Adrenal gland (tissue), 12 donors: ENCODE results near the gene ZDHHC11B. TPM values are rescaled to one million over a fixed set of nuclear protein-coding genes. Genes with fewer than 3 reads are reported as not detected.
"Not testable (repeated sequence)": the region's sequence is repeated elsewhere in the genome, so short reads cannot be mapped to it uniquely, and the experiment has no call there.

Experiments
- DNase-seq, 7 donors: peaks; one replicate each; pipeline ENCODE4 v3.0.0-alpha.2; 2019 to 2020
- H3K27ac ChIP-seq, 5 donors: fragments of 200-600 bp; sonication (generic) in 4 of 5; 1 replicate in 3 of 5; 2 replicates in 2 of 5; pipeline versions ENCODE4 v1.5.1 to v1.8.0; 2016 to 2020; ENCODE audit warnings: mild to moderate bottlenecking in 1 of 5
- H3K27me3 ChIP-seq: fragments of 200-600 bp; 2 replicates; pipeline ENCODE4 v1.8.0; 2021
- H3K36me3 ChIP-seq, 2 donors: fragments of 200-600 bp; replicated peaks in 1 of 2; 1 replicate in 1 of 2; 2 replicates in 1 of 2; pipeline versions ENCODE4 v1.5.1 to v1.8.0; 2018 to 2022
- H3K4me1 ChIP-seq, 2 donors: fragments of 200-600 bp; replicated peaks in 1 of 2; 1 replicate in 1 of 2; 2 replicates in 1 of 2; pipeline versions ENCODE4 v1.5.1 to v1.8.0; 2018 to 2021
- H3K4me3 ChIP-seq, 4 donors: fragments of 200-600 bp; sonication (generic) in 3 of 4; one replicate each; pipeline ENCODE4 v1.5.1; 2016 to 2018
- H3K9me3 ChIP-seq, 3 donors: fragments of 200-600 bp; sonication (generic) in 1 of 3; replicated peaks in 1 of 3; 1 replicate in 2 of 3; 2 replicates in 1 of 3; pipeline versions ENCODE4 v1.5.1 to v1.8.0; 2016 to 2021
- CTCF ChIP-seq, 6 experiments: fragments of 450-650 bp in 4 of 6; fragments of 200-600 bp in 2 of 6; sonication (generic) in 1 of 6; IDR thresholded peaks; 1 replicate in 5 of 6; 2 replicates in 1 of 6; pipeline versions ENCODE4 v1.5.1 to v1.8.0; 2016 to 2021; ENCODE audit warnings: antibody characterized with exemption in 6 of 6, mild to moderate bottlenecking in 2 of 6, moderate library complexity in 1 of 6
- POLR2A ChIP-seq, 2 donors: fragments of 450-650 bp; IDR thresholded peaks; one replicate each; pipeline ENCODE4 v1.6.1; 2017; ENCODE audit warnings: antibody characterized with exemption in 2 of 2, mild to moderate bottlenecking in 2 of 2, moderate library complexity in 1 of 2
- WGBS, 4 donors: extraction: QIAGEN DNeasy Blood & Tissue Kit in 2 of 4; methylation state at CpG; one replicate each; pipeline versions ENCODE4 v1.1.5 to v1.1.7; 2013 to 2017; 5-methylcytosine and 5-hydroxymethylcytosine counted together
- intact Hi-C, 2 donors: fragments of 100-400 bp; cut with DNase I; formaldehyde crosslinking; loops; one replicate each; pipeline versions ENCODE4 v1.14.1 to v1.15.0; 2022 to 2023
- polyA plus RNA-seq, 3 donors: library from polyadenylated mRNA; stranded (reverse); fragments of 200-250 nt in 2 of 3; fragments of 350-450 nt in 1 of 3; fragmentation: Illumina TruSeq in 1 of 3; extraction: RNeasy Lipid Tissue Mini Kit (QIAGEN cat#74804) in 1 of 3; gene quantifications; one replicate each; pipeline ENCODE4 v1.2.3, GENCODE V29; 2013 to 2014
- total RNA-seq, 9 donors: library from RNA; depleted of rRNA in 4 of 9; stranded (reverse); fragments of >200 nt in 4 of 9; fragments of 120-200 nt in 1 of 9; fragmentation: NEBNext Ultra II Directional in 1 of 9; extraction: Animal tissue kit (Norgen Biotek cat#: 25700) in 1 of 9; gene quantifications; one replicate each; pipeline versions ENCODE4 v1.1.0 to v1.2.4, GENCODE V29; 2013 to 2023
- donor health status: healthy with polysubstance abuse.
- donor health status: Bipolar disorder and iron deficiency.
- donor health status: DM: yes; HTN: yes; CAD: no.
- donor health status: DM: no; HTN: no; CAD: no.
- donor health status: DM: no; HTN: no; CAD: no.
- donor health status: DM: yes; HTN: yes; CAD: no.

ZDHHC11B gene
- total and polyA plus RNA-seq, 12 donors, result 0.64 to 7.8 (median 1.5) TPM; not detected in 2

GRCh38 chr5:776862-777711 lies 7.4 kb downstream of the ZDHHC11B start:
- Histone ChIP-seq H3K27ac (no peak overlapping the region), H3K4me1 (no peaks in the 10 kb centered on the region), H3K27me3 (peaks cover 4% of the 10 kb centered on the region), H3K9me3 (no peaks in the 10 kb centered on the region), H3K36me3 (no peaks in the 10 kb centered on the region), H3K4me3 (no peak overlapping the region)
- TF ChIP-seq POLR2A (IDR thresholded peaks at IDR 0.05) (no peak), CTCF (IDR thresholded peaks at IDR 0.05) (no peak)
- DNase-seq, result no peak
- WGBS, 4 donors, result 71 to 78% (median 73%) methylated on average over 42 of the region's 42 CpGs
- intact Hi-C loops, result loop anchor here in 1 of 2 donors (10.0 kb wide), 1 partner anchor 92 kb away; no protein-coding TSS in a partner anchor

GRCh38 chr5:775961-776861 lies 8.3 kb downstream of the ZDHHC11B start:
- intact Hi-C loops, result loop anchor here in 1 of 2 donors (10.0 kb wide), 1 partner anchor 91 kb away; no protein-coding TSS in a partner anchor
- Histone ChIP-seq H3K4me1 (no peaks in the 10 kb centered on the region), H3K27ac (no peak overlapping the region), H3K27me3 (peaks cover 4% of the 10 kb centered on the region), H3K9me3 (no peaks in the 10 kb centered on the region), H3K4me3 (no peak overlapping the region), H3K36me3 (no peaks in the 10 kb centered on the region)
- peak in 1 of 7 donors; percentile 18 for DNase-seq
- 82 to 94% (median 88%) methylated on average over 11 to 20 of the region's 20 CpGs for WGBS, 4 donors
- TF ChIP-seq CTCF (IDR thresholded peaks at IDR 0.05), result no peak
- TF ChIP-seq POLR2A (IDR thresholded peaks at IDR 0.05), result no peak

- not testable (repeated sequence) for H3K9me3 ChIP-seq, H3K27me3 ChIP-seq, H3K36me3 ChIP-seq, H3K4me3 ChIP-seq, DNase-seq, H3K4me1 ChIP-seq, H3K27ac ChIP-seq
- WGBS, 4 donors, result 78 to 97% (median 90%) methylated on average over 3 to 7 of the region's 9 CpGs
- intact Hi-C loops, result loop anchor here in 1 of 2 donors (10.0 kb wide), 1 partner anchor 91 kb away; no protein-coding TSS in a partner anchor
These were observed 9.0 kb downstream of the ZDHHC11B start for GRCh38 chr5:775595-775960.

GRCh38 chr5:774854-775505 lies 9.5 kb downstream of the ZDHHC11B start:
- H3K4me1 ChIP-seq, H3K27me3 ChIP-seq, H3K9me3 ChIP-seq, H3K27ac ChIP-seq, H3K36me3 ChIP-seq, DNase-seq, H3K4me3 ChIP-seq: not testable (repeated sequence)
- WGBS, 4 donors, result 82 to 95% (median 91%) methylated on average over 8 to 17 of the region's 18 CpGs
- intact Hi-C loops, result loop anchor here in 1 of 2 donors (10.0 kb wide), 1 partner anchor 90 kb away; no protein-coding TSS in a partner anchor

GRCh38 chr5:774304-774703 lies 10.2 kb downstream of the ZDHHC11B start:
- H3K27me3 ChIP-seq, H3K4me1 ChIP-seq, H3K36me3 ChIP-seq, H3K27ac ChIP-seq, H3K9me3 ChIP-seq, DNase-seq, H3K4me3 ChIP-seq: not testable (repeated sequence)
- intact Hi-C loops, result loop anchor here in 1 of 2 donors (10.0 kb wide), 1 partner anchor 90 kb away; no protein-coding TSS in a partner anchor
- WGBS, 4 donors, result 86 to 95% (median 88%) methylated on average over 2 to 6 of the region's 6 CpGs
